ES-I3 (cell line): ENCODE results near the gene RNPS1.

Experiments used
- H3K36me3 ChIP-seq: 2 replicates; pipeline ENCODE4 v1.6.1; 2013; ENCODE audit warnings: mild to moderate bottlenecking, low read length, control low read depth, moderate library complexity; ENCODE audit not compliant: insufficient read depth
- H3K4me1 ChIP-seq: 2 replicates; pipeline ENCODE4 v1.6.1; 2013; ENCODE audit warnings: mild to moderate bottlenecking, control low read depth, low read length; ENCODE audit not compliant: insufficient read depth
- H3K9ac ChIP-seq: 2 replicates; pipeline ENCODE4 v1.6.1; 2013; ENCODE audit warnings: low read depth, mild to moderate bottlenecking, low read length, moderate library complexity
- H3K9me3 ChIP-seq: 2 replicates; pipeline ENCODE4 v1.6.1; 2013; ENCODE audit warnings: mild to moderate bottlenecking, low read length, moderate library complexity; ENCODE audit not compliant: control insufficient read depth, insufficient read depth

RNPS1 gene

GRCh38 chr16:2204416-2205103 lies 63.4 kb downstream of the RNPS1 start:
- Histone ChIP-seq H3K36me3 (no peaks in the 10 kb centered on the region), H3K4me1 (no peaks in the 10 kb centered on the region), H3K9ac (peak overlapping the region; percentile 95), H3K9me3 (no peaks in the 10 kb centered on the region)
